ENCODE data around the gene SOHLH1. TPM values are rescaled to one million over a fixed set of nuclear protein-coding genes. Genes with fewer than 3 reads are reported as not detected.

Gene SOHLH1
- total and polyA plus RNA-seq, 4 donors = 0.43 to 1.0 (median 0.74) TPM

DNA sequence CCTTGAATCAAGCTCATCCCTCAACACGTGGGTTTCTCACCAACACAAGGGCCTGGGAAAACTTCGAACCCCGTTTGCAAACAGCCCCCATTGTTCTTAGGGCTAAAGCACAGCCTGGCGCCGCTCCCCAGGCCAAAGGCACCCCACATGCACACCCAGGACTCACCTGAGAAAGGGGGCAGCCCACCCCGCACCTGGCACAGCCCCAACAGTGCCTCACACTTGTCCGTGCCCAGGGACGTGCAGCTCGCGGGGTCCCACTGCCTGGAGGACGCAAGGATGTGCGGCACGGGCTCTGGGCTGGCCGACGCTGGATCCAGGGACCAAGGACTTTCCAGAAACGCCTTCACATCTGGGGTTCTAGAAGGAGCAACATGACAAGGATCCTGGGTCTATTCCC, 2.8 kb downstream of the SOHLH1 start:
- Histone ChIP-seq H3K9me3 (ENCODE audit: control insufficient read depth, insufficient read depth, low read length) (no peaks in the 10 kb centered on the region), H3K27ac (ENCODE audit: low read depth, low read length) (no peak overlapping the region), H3K36me3 (ENCODE audit: control insufficient read depth, insufficient read depth, low read length) (no peaks in the 10 kb centered on the region), H3K4me1 (ENCODE audit: control insufficient read depth, insufficient read depth, low read length) (peaks cover 23% of the 10 kb centered on the region), H3K27me3 (ENCODE audit: control insufficient read depth, insufficient read depth, low read length) (no peaks in the 10 kb centered on the region), H3K4me3 (ENCODE audit: low read depth, low read length) (no peak overlapping the region)
- WGBS (ENCODE audit: insufficient coverage) = 76% methylated on average over 16 of the region's 16 CpGs
- DNase-seq (ENCODE audit: low read depth in 4 of 6, low spot score in 6 of 6) = no peak

DNA sequence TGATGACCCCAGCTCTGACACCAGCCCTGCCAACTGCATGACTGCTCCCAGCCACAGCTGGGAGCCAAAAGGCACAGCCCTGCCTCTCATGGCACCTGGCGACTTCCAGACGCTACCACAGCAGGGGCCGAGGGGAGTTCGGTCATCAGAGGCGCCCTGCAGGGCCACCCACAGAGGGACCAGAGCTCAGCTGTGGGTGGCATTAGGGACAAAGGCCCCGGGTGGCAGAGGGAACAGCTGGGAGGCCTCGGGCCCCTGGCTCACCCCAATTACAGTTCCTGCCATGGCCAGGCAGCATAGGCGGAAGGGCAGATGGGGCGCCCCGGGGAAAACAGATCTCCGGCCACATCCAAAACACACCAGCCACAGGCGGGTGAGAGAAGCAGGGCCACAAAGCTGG, 3.6 kb downstream of the SOHLH1 start:
- no peak overlapping the region for H3K4me3 ChIP-seq (ENCODE audit: low read depth, low read length)
- 76% methylated on average over 5 of the region's 12 CpGs for WGBS (ENCODE audit: insufficient coverage)
- no peak for DNase-seq (ENCODE audit: low read depth in 4 of 6, low spot score in 6 of 6)
- no peak overlapping the region for H3K27ac ChIP-seq (ENCODE audit: low read depth, low read length)
- no peaks in the 10 kb centered on the region for H3K9me3 ChIP-seq (ENCODE audit: control insufficient read depth, insufficient read depth, low read length)
- no peaks in the 10 kb centered on the region for H3K36me3 ChIP-seq (ENCODE audit: control insufficient read depth, insufficient read depth, low read length)
- no peaks in the 10 kb centered on the region for H3K27me3 ChIP-seq (ENCODE audit: control insufficient read depth, insufficient read depth, low read length)
- H3K4me1 ChIP-seq (ENCODE audit: control insufficient read depth, insufficient read depth, low read length) = peaks cover 20% of the 10 kb centered on the region

DNA sequence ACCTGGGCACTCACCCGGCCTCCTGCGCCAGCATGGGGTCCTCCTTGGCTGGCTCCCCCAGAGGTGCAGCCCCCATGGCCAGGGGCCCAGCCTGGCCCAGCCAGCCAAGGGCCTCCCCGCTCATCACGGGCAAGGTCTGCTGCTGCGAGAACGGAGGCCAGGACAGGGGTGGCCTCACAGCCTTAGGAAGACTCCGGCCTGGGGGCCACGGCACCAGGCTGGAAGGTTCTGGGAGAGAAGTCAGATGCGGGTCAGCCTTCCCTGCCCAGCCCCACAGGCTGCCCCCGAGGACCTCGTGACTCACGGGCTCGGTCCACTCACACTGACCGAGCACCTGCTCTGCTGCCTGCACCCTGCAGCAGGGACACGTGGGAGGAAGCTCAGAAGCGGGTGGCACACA, 4.2 kb downstream of the SOHLH1 start:
- DNase-seq (ENCODE audit: low read depth in 4 of 6, low spot score in 6 of 6) = no peak
- H3K9me3 ChIP-seq (ENCODE audit: control insufficient read depth, insufficient read depth, low read length) = no peaks in the 10 kb centered on the region
- H3K4me1 ChIP-seq (ENCODE audit: control insufficient read depth, insufficient read depth, low read length) = peaks cover 20% of the 10 kb centered on the region
- H3K4me3 ChIP-seq (ENCODE audit: low read depth, low read length) = no peak overlapping the region
- WGBS (ENCODE audit: insufficient coverage) = 86% methylated on average over 16 of the region's 16 CpGs
- no peaks in the 10 kb centered on the region for H3K36me3 ChIP-seq (ENCODE audit: control insufficient read depth, insufficient read depth, low read length)
- H3K27ac ChIP-seq (ENCODE audit: low read depth, low read length) = no peak overlapping the region
- H3K27me3 ChIP-seq (ENCODE audit: control insufficient read depth, insufficient read depth, low read length) = no peaks in the 10 kb centered on the region

DNA sequence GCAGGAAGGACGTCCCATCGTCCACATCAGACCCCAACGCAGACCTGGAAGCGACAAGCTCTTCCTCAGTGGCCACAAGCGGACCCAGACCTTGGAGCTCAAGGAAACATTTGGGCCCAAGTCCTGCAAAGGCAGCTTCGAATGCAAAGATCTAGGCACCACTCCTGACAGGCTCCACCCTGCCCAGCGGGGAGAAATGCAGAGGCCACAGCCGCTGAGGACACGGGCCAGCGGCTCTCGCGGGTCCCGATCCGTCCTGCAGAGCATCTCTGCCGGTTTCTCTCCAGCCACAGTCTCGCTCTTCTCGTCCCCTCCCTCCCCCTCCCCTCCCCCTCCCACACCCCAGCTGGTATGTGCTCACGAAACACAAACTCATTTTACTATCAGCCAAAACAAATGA, 4.9 kb downstream of the SOHLH1 start:
- no peak for DNase-seq (ENCODE audit: low read depth in 4 of 6, low spot score in 6 of 6)
- Histone ChIP-seq H3K27ac (ENCODE audit: low read depth, low read length) (no peak overlapping the region), H3K27me3 (ENCODE audit: control insufficient read depth, insufficient read depth, low read length) (no peaks in the 10 kb centered on the region), H3K4me1 (ENCODE audit: control insufficient read depth, insufficient read depth, low read length) (peaks cover 21% of the 10 kb centered on the region), H3K36me3 (ENCODE audit: control insufficient read depth, insufficient read depth, low read length) (no peaks in the 10 kb centered on the region), H3K4me3 (ENCODE audit: low read depth, low read length) (no peak overlapping the region), H3K9me3 (ENCODE audit: control insufficient read depth, insufficient read depth, low read length) (no peaks in the 10 kb centered on the region)
- WGBS (ENCODE audit: insufficient coverage) = 55% methylated on average over 16 of the region's 18 CpGs

DNA sequence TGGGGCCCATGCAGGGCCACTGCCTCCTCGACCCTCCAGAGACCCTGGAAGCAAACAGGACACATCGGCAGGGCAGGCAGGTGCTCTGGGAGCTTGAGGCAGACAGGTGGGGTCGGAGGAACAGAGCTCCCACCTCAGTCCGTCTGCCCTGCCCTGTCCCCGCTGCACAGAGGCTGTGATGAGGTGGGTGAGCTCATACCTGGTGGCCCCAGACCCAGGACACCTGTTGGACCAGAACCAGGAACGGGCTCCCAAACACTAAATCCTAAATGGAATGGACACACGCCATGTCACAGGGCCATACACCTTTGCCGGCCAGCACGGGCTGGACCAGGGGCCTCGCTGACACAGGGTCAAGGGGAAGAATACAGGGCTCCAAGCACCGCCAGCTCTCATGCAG, 5.5 kb downstream of the SOHLH1 start:
- no peaks in the 10 kb centered on the region for H3K9me3 ChIP-seq (ENCODE audit: control insufficient read depth, insufficient read depth, low read length)
- WGBS (ENCODE audit: insufficient coverage) = 89% methylated on average over 11 of the region's 11 CpGs

DNA sequence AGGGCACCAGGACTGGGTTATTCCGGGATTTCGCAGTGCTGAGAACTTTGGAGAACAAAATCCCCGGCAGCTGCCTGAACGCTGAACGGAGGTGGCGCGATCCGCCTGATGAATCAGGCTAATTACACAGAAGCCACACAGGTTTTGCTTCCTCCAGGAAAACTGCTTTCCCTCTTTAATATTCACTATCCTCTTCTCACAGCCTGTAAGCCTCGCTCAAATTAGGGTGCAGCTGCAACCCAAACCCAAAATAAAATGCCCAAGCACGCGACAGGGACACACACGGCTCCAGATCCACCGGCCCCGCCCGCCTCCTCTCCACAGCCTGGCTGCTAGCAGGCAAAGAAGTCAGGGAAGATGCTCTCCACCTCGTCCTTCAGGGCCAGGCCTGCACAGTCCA, 6.0 kb downstream of the SOHLH1 start:
- no peak overlapping the region for H3K27ac ChIP-seq (ENCODE audit: low read depth, low read length)

More for the DNA sequence above, 5.5 kb downstream of the SOHLH1 start:
- Histone ChIP-seq H3K27me3 (ENCODE audit: control insufficient read depth, insufficient read depth, low read length) (no peaks in the 10 kb centered on the region), H3K4me3 (ENCODE audit: low read depth, low read length) (no peak overlapping the region), H3K36me3 (ENCODE audit: control insufficient read depth, insufficient read depth, low read length) (no peaks in the 10 kb centered on the region), H3K27ac (ENCODE audit: low read depth, low read length) (no peak overlapping the region), H3K4me1 (ENCODE audit: control insufficient read depth, insufficient read depth, low read length) (peaks cover 24% of the 10 kb centered on the region)
- DNase-seq (ENCODE audit: low read depth in 4 of 6, low spot score in 6 of 6) = no peak

GRCh38 chr9:135692410-135692809, 6.9 kb downstream of the SOHLH1 start:
- DNase-seq (ENCODE audit: low read depth in 4 of 6, low spot score in 6 of 6) = no peak
- Histone ChIP-seq H3K9me3 (ENCODE audit: control insufficient read depth, insufficient read depth, low read length) (no peaks in the 10 kb centered on the region), H3K4me3 (ENCODE audit: low read depth, low read length) (no peak overlapping the region), H3K27me3 (ENCODE audit: control insufficient read depth, insufficient read depth, low read length) (no peaks in the 10 kb centered on the region), H3K27ac (ENCODE audit: low read depth, low read length) (no peak overlapping the region), H3K36me3 (ENCODE audit: control insufficient read depth, insufficient read depth, low read length) (peaks cover under 1% of the 10 kb centered on the region), H3K4me1 (ENCODE audit: control insufficient read depth, insufficient read depth, low read length) (peaks cover 24% of the 10 kb centered on the region)
- 80% methylated on average over 11 of the region's 11 CpGs for WGBS (ENCODE audit: insufficient coverage)

More for the DNA sequence above, 6.0 kb downstream of the SOHLH1 start:
- H3K4me1 ChIP-seq (ENCODE audit: control insufficient read depth, insufficient read depth, low read length) = peaks cover 24% of the 10 kb centered on the region
- no peaks in the 10 kb centered on the region for H3K27me3 ChIP-seq (ENCODE audit: control insufficient read depth, insufficient read depth, low read length)
- 65% methylated on average over 16 of the region's 16 CpGs for WGBS (ENCODE audit: insufficient coverage)
- H3K9me3 ChIP-seq (ENCODE audit: control insufficient read depth, insufficient read depth, low read length) = no peaks in the 10 kb centered on the region
- H3K4me3 ChIP-seq (ENCODE audit: low read depth, low read length) = no peak overlapping the region
- H3K36me3 ChIP-seq (ENCODE audit: control insufficient read depth, insufficient read depth, low read length) = no peaks in the 10 kb centered on the region
- peak in 1 of 6 donors; percentile 71 for DNase-seq (ENCODE audit: low read depth in 4 of 6, low spot score in 6 of 6)

DNA sequence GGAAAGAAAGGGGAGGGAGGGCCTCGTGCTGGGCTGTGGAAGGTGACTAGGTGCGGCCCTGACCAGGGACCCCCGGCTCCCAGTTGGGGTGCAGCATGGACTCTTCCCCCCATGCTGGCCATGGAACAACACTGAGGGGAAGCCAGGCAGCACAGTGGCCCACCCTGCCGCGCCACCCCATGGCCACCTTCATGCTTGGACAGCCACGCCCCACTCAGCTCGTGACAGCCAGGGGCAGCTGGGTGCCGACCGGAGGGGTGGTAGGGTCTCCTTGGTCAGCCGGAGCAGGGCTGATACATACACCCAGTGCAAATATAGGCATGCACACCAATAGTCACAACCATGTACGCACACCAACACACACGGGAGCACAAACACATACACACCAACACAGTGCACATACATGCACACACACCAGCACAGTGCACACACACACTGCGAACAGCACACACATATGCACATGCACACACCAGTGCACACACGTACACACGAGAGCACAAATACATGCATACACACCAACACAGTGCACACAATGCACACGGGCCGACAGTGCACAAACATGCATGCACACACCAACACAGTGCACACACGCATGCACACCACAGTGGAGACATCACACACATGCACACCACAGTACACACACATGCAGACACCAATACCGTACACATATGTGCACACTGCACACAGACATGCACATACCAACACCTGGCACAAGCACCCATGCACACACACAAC, 8.3 kb downstream of the SOHLH1 start:
- no peaks in the 10 kb centered on the region for H3K27me3 ChIP-seq (ENCODE audit: control insufficient read depth, insufficient read depth, low read length)

DNA sequence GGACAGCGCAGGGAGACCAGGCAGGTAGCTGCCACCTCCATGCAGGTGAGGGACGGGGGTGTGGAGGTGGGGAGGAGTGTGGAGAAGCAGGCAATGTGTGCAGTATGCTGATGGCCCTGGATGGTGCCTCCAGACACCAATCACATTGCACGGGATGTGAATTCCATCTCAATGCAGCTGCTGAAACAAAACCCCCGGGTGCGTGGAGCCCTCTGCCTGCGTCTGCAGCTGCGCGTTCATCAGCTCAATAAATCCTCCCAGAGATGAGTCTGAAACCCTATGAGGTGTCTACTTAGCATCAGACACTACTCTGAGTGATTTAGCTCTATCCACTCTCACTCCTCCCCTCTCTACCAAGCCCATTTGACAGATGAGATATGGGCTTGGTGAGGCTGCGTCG, 10.3 kb downstream of the SOHLH1 start:
- WGBS (ENCODE audit: insufficient coverage) = 55% methylated on average over 7 of the region's 10 CpGs
- DNase-seq (ENCODE audit: low read depth in 4 of 6, low spot score in 6 of 6) = peak in 1 of 6 donors; percentile 82
- H3K9me3 ChIP-seq (ENCODE audit: control insufficient read depth, insufficient read depth, low read length) = no peaks in the 10 kb centered on the region

More for the DNA sequence above, 8.3 kb downstream of the SOHLH1 start:
- no peak overlapping the region for H3K4me3 ChIP-seq (ENCODE audit: low read depth, low read length)
- 95% methylated on average over 19 of the region's 19 CpGs for WGBS (ENCODE audit: insufficient coverage)
- H3K9me3 ChIP-seq (ENCODE audit: control insufficient read depth, insufficient read depth, low read length) = no peaks in the 10 kb centered on the region
- H3K27ac ChIP-seq (ENCODE audit: low read depth, low read length) = no peak overlapping the region
- H3K36me3 ChIP-seq (ENCODE audit: control insufficient read depth, insufficient read depth, low read length) = peaks cover 2% of the 10 kb centered on the region
- H3K4me1 ChIP-seq (ENCODE audit: control insufficient read depth, insufficient read depth, low read length) = peaks cover 24% of the 10 kb centered on the region
- DNase-seq (ENCODE audit: low read depth in 4 of 6, low spot score in 6 of 6) = no peak

GRCh38 chr9:135687216-135687615, 12.1 kb downstream of the SOHLH1 start:
- Histone ChIP-seq H3K9me3 (ENCODE audit: control insufficient read depth, insufficient read depth, low read length) (no peaks in the 10 kb centered on the region), H3K27ac (ENCODE audit: low read depth, low read length) (no peak overlapping the region), H3K36me3 (ENCODE audit: control insufficient read depth, insufficient read depth, low read length) (peaks cover 2% of the 10 kb centered on the region), H3K27me3 (ENCODE audit: control insufficient read depth, insufficient read depth, low read length) (no peaks in the 10 kb centered on the region), H3K4me1 (ENCODE audit: control insufficient read depth, insufficient read depth, low read length) (peaks cover 5% of the 10 kb centered on the region), H3K4me3 (ENCODE audit: low read depth, low read length) (no peak overlapping the region)
- no peak for DNase-seq (ENCODE audit: low read depth in 4 of 6, low spot score in 6 of 6)
- WGBS (ENCODE audit: insufficient coverage) = 93% methylated on average over 15 of the region's 15 CpGs

More for the DNA sequence above, 10.3 kb downstream of the SOHLH1 start:
- Histone ChIP-seq H3K27ac (ENCODE audit: low read depth, low read length) (no peak overlapping the region), H3K36me3 (ENCODE audit: control insufficient read depth, insufficient read depth, low read length) (peaks cover 2% of the 10 kb centered on the region), H3K4me3 (ENCODE audit: low read depth, low read length) (no peak overlapping the region), H3K27me3 (ENCODE audit: control insufficient read depth, insufficient read depth, low read length) (no peaks in the 10 kb centered on the region), H3K4me1 (ENCODE audit: control insufficient read depth, insufficient read depth, low read length) (peaks cover 23% of the 10 kb centered on the region)
